Common myeloid progenitor, CD34-positive (primary cell): ENCODE results near the gene CACNA1D.

ENCODE experiments used
- CTCF ChIA-PET: fragments of 350-600 bp; sonication (Branson Sonifier 250); formaldehyde crosslinking; loops from one replicate; lab custom pipeline; 2021; ENCODE audit warnings: antibody characterized with exemption; lab: Charles Lee
- POLR2A ChIA-PET: fragments of 350-600 bp; sonication (Branson Sonifier 250); formaldehyde crosslinking; loops from one replicate; lab custom pipeline; 2021; ENCODE audit warnings: antibody characterized with exemption; lab: Charles Lee
- DNase-seq, 3 donors: peaks; one replicate each; pipeline versions ENCODE4 v3.0.0 to v3.0.0-alpha.2; 2013
- H3K27ac ChIP-seq, 2 experiments: 1 replicate in 1 of 2; 2 replicates in 1 of 2; pipeline ENCODE4 v1.7.0; 2013; ENCODE audit warnings: inconsistent platforms in 2 of 2, low read length in 2 of 2, mild to moderate bottlenecking in 2 of 2, low read depth in 1 of 2, moderate library complexity in 1 of 2; ENCODE audit not compliant: severe bottlenecking in 2 of 2, insufficient read depth in 1 of 2, poor library complexity in 1 of 2
- H3K27me3 ChIP-seq, 5 experiments: replicated peaks in 2 of 5; 1 replicate in 3 of 5; 2 replicates in 2 of 5; pipeline versions ENCODE4 v1.6.1 to v1.7.0; 2013; ENCODE audit warnings: low read length in 4 of 5, mild to moderate bottlenecking in 2 of 5, moderate library complexity in 2 of 5, inconsistent platforms in 1 of 5; ENCODE audit not compliant: insufficient read depth in 5 of 5, control insufficient read depth in 4 of 5
- H3K36me3 ChIP-seq, 4 experiments: 1 replicate in 2 of 4; 2 replicates in 2 of 4; pipeline versions ENCODE4 v1.6.1 to v1.7.0; 2013; ENCODE audit warnings: low read length in 3 of 4, control low read depth in 1 of 4, mild to moderate bottlenecking in 1 of 4; ENCODE audit not compliant: control insufficient read depth in 4 of 4, insufficient read depth in 4 of 4
- H3K4me1 ChIP-seq, 4 experiments: 1 replicate in 3 of 4; 2 replicates in 1 of 4; pipeline versions ENCODE4 v1.6.1 to v1.7.1; 2013; ENCODE audit warnings: low read length in 3 of 4, mild to moderate bottlenecking in 3 of 4, control low read depth in 1 of 4, inconsistent platforms in 1 of 4, moderate library complexity in 1 of 4; ENCODE audit not compliant: control insufficient read depth in 4 of 4, insufficient read depth in 4 of 4; ENCODE audit errors: control extremely low read depth in 1 of 4
- H3K4me3 ChIP-seq, 7 experiments: 1 replicate in 4 of 7; 2 replicates in 3 of 7; pipeline versions ENCODE4 v1.5.1 to v1.7.0; 2013; ENCODE audit warnings: mild to moderate bottlenecking in 7 of 7, low read length in 6 of 7, moderate library complexity in 6 of 7, inconsistent platforms in 2 of 7, low read depth in 2 of 7, control low read depth in 1 of 7; ENCODE audit not compliant: insufficient read depth in 4 of 7, control insufficient read depth in 1 of 7; ENCODE audit errors: extremely low read depth in 1 of 7
- H3K9me3 ChIP-seq, 5 experiments: 1 replicate in 4 of 5; 2 replicates in 1 of 5; pipeline versions ENCODE4 v1.6.1 to v1.7.1; 2013; ENCODE audit warnings: low read length in 4 of 5, mild to moderate bottlenecking in 2 of 5, inconsistent platforms in 1 of 5, low read depth in 1 of 5, moderate library complexity in 1 of 5; ENCODE audit not compliant: control insufficient read depth in 4 of 5, insufficient read depth in 2 of 5; ENCODE audit errors: control extremely low read depth in 1 of 5
- WGBS: methylation state at CpG from one replicate; pipeline ENCODE4 v1.1.5; 2013; ENCODE audit not compliant: insufficient coverage; 5-methylcytosine and 5-hydroxymethylcytosine counted together

Gene CACNA1D

DNA sequence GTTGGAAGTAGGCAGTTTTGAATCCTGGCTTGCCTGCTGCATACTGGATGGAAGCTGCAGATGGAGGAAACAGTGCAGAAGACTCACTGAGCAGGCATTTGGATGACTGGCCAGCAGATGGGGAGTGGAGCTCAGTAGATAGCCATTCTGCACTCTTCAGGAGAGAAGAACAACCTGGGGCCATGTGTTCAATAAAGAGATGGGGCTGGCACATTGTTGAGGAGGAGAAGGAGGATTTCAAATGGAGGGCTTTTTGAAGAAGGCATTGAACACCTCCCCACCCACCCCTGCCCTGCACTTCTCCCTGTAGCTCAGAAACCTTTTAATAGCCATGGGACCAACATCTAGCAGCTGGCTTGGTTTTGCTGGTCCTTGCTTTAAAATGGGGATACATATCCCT is 109.8 kb downstream of the CACNA1D start:
- ChIA-PET CTCF (no interaction called here), POLR2A (no interaction called here)
- Histone ChIP-seq H3K4me3 (no peak overlapping the region), H3K36me3 (no peaks in the 10 kb centered on the region), H3K27ac (no peak overlapping the region), H3K4me1 (no peaks in the 10 kb centered on the region), H3K9me3 (peaks cover 0 to 13% (median 5%) of the 10 kb centered on the region in 5 experiments), H3K27me3 (peaks cover 0 to 5% (median 0%) of the 10 kb centered on the region in 5 experiments)
- no peak for DNase-seq

DNA sequence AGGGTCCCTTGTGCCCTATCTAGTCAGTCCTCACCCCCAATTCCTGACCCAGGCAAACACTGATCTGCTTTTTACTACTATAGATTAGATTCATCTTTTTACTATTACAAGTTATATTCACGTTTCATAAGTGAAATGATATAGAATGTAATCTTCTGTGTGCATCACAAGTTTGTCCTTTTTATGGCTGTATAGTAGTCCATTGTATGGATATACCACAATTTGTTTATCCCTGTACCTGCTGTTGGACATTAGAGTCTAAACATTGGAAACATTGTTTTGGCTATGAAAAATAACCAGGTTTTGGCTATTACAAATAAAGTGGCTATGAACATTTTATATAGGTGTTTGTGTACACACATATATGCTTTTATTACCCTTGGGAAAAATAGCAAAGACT is 112.4 kb downstream of the CACNA1D start:
- no CpG with 5 or more reads among the region's 1 CpG for WGBS
- no peaks in the 10 kb centered on the region for H3K36me3 ChIP-seq

DNA sequence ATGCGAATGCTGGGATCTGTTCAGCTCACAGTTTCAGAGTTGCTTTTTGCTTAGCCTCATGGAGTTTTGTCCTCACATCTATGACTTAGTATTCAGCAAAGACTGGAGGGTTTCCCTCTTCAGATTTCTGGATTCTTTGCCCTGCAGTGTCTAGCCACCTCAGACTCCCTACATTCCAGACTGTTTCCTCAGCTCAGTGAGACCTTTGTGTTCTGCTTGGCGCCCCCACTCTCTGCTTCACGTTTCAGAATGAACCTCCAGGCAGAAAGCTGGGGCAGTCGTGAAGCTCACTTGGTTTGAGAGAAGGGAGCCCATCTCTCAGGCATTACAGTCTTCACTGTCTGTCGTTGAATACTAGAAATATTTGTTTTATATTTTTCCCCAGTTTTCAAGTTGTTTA is 118.1 kb downstream of the CACNA1D start:
- 89% methylated on average over 4 of the region's 5 CpGs for WGBS
- Histone ChIP-seq H3K9me3 (peaks cover 0 to 15% (median 0%) of the 10 kb centered on the region in 5 experiments), H3K36me3 (no peaks in the 10 kb centered on the region), H3K27me3 (peaks cover 0 to 10% (median 2%) of the 10 kb centered on the region in 5 experiments), H3K4me3 (no peak overlapping the region), H3K27ac (no peak overlapping the region), H3K4me1 (no peaks in the 10 kb centered on the region)
- no peak for DNase-seq
- ChIA-PET POLR2A (no interaction called here), CTCF (interaction anchor here (0.6 kb wide), 1 partner anchor 60 kb away, joined by 3 read pairs; no protein-coding TSS in a partner anchor)

More for the DNA sequence above, 112.4 kb downstream of the CACNA1D start:
- H3K27me3 ChIP-seq, result peaks cover 0 to 5% (median 0%) of the 10 kb centered on the region in 5 experiments
- H3K27ac ChIP-seq, result no peak overlapping the region
- ChIA-PET CTCF (no interaction called here), POLR2A (interaction anchor here (1.2 kb wide), 1 partner anchor 10 kb away, joined by 3 read pairs; no protein-coding TSS in a partner anchor)
- no peaks in the 10 kb centered on the region for H3K4me1 ChIP-seq
- no peak for DNase-seq
- H3K4me3 ChIP-seq, result no peak overlapping the region
- peaks cover 0 to 17% (median 7%) of the 10 kb centered on the region in 5 experiments for H3K9me3 ChIP-seq

DNA sequence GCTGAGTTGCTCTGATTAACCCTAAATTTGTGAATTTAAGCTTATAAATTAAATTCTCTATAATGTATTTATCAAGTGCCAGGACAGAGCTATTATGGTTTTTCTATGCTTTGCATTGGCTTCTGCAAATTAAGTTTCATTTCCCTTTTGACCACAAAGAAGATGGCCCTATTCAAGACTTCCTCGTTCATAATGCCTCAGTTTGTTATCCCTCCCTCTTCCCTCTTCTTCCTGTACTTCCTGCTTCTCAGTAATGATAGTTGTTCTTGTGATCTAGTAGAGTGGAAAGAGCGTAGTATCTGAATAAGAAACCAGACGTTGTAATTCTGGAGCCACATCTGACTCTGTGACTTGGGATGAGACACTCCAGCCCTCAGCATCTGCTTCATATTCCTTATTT is 118.7 kb downstream of the CACNA1D start:
- CTCF ChIA-PET, result interaction anchor here (0.6 kb wide), 1 partner anchor 59 kb away, joined by 3 read pairs; no protein-coding TSS in a partner anchor
- Histone ChIP-seq H3K27ac (no peak overlapping the region), H3K9me3 (peaks cover 0 to 14% (median 0%) of the 10 kb centered on the region in 5 experiments), H3K4me3 (no peak overlapping the region), H3K36me3 (no peaks in the 10 kb centered on the region), H3K27me3 (peaks cover 0 to 17% (median 2%) of the 10 kb centered on the region in 5 experiments), H3K4me1 (no peaks in the 10 kb centered on the region)
- POLR2A ChIA-PET, result no interaction called here
- WGBS, result no CpG with 5 or more reads among the region's 3 CpGs
- DNase-seq, result no peak

DNA sequence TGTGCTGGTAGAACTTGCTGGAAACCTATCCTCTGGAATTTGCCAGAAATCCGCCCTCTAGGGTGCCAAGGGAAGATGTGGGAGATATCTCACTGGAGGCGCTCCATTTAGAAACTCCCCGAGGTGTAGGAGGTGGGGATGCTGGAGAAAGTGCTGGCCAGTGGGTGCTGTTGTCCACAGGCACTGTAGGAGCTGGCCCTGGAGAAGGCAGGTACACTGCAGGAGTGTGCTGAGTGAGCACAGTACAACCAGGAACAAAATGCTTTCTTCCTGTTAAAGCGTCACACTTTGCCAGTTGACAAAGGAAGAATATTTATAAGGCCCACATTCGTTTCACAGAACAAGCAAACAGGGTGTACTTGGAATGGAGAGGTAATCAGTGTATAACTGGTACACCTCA is 119.9 kb downstream of the CACNA1D start:
- Histone ChIP-seq H3K36me3 (no peaks in the 10 kb centered on the region), H3K27me3 (peaks cover 0 to 26% (median 2%) of the 10 kb centered on the region in 5 experiments), H3K4me3 (no peak overlapping the region), H3K27ac (no peak overlapping the region), H3K9me3 (peaks cover 0 to 11% (median 0%) of the 10 kb centered on the region in 5 experiments), H3K4me1 (no peaks in the 10 kb centered on the region)
- DNase-seq, result no peak
- WGBS, result 85% methylated on average over 4 of the region's 5 CpGs
- ChIA-PET POLR2A (no interaction called here), CTCF (interaction anchor here (1.0 kb wide), 1 partner anchor 9 kb away, joined by 3 read pairs; no protein-coding TSS in a partner anchor)

DNA sequence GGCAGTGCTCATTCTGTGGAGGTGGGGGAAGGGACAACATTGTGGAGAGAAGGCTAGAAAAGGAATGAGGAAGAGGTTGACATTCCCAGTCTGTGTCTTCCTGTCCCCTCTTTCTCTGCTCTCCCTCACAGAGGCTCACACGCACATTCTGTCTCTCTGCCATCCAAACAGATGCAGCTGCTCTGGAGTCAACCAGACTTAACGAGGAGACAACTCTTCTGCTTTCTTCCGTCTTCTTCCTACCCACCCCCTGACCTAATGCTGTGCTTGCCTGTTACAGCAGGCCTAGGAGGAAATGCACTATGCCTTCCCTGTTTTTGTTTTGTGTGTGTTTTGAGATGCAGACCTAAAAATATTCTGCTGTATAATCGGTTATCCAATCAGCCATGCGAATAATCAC is 121.9 kb downstream of the CACNA1D start:
- CTCF ChIA-PET, result no interaction called here
- WGBS, result 90% methylated on average over 4 of the region's 5 CpGs
- POLR2A ChIA-PET, result no interaction called here

DNA sequence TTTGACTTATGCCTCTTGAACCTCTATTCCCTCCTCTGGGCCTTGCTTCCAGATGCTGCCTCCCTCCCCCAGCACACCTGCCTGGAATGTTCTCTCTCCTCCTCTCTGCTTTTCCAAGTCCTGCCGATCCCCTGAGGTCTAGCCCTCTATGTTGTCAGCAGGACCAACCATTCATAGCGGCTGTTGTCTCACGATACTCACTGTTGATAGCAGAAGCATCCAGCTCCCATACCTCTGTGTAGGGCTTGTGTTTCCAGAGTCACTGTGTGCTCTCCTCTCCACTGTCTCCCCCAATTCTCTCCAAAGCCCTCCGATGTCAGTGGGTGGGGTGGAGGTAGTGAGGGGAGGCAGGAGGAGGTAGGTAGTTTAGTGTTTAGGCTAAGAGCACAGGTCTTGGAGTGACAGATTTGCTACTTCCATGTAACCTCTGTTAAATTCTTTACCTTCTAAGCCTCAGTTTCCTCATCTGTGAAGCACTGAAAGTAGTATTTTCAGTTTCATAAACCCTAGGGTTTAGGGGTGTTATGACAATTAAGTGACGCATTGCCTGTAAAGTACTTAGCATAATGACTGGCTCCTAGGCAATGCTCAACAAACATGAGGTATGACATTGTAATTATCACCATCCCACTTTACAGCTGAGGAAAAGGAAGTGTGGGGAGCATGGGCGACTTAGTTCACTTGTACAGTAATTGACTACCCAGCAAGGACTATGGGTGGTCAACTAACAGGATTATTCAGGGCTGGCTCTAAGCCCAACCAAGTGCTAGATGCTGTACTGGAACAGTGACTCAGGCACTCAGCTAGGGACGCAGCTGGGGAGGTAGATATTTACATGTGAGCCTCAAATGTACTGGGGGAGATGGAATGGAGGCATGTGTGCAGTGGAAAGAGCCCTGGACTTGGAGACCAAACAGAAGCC is 122.8 kb downstream of the CACNA1D start:
- H3K27ac ChIP-seq, result no peak overlapping the region
- H3K4me1 ChIP-seq, result no peaks in the 10 kb centered on the region
- ChIA-PET CTCF (no interaction called here), POLR2A (no interaction called here)
- H3K4me3 ChIP-seq, result no peak overlapping the region
- peaks cover 0 to 4% (median 0%) of the 10 kb centered on the region in 5 experiments for H3K9me3 ChIP-seq
- DNase-seq, result no peak
- no peaks in the 10 kb centered on the region for H3K36me3 ChIP-seq
- H3K27me3 ChIP-seq, result peaks cover 0 to 30% (median 7%) of the 10 kb centered on the region in 5 experiments
- WGBS, result 93% methylated on average over 5 of the region's 7 CpGs

More for the DNA sequence above, 121.9 kb downstream of the CACNA1D start:
- no peaks in the 10 kb centered on the region for H3K4me1 ChIP-seq
- H3K9me3 ChIP-seq, result peaks cover 0 to 8% (median 0%) of the 10 kb centered on the region in 5 experiments
- H3K27me3 ChIP-seq, result peaks cover 0 to 30% (median 6%) of the 10 kb centered on the region in 5 experiments
- no peak for DNase-seq
- no peak overlapping the region for H3K4me3 ChIP-seq
- no peaks in the 10 kb centered on the region for H3K36me3 ChIP-seq
- H3K27ac ChIP-seq, result no peak overlapping the region
